Activated T-cell treated with anti-CD3 and anti-CD28 coated beads, Interleukin-2, amount 50 U/mL, for 48 hours (primary cell): ENCODE measurements around the gene EMC1.

Experiments used
- DNase-seq, 2 experiments: peaks; one replicate each; pipeline ENCODE4 v3.0.0-alpha.2; 2020

Gene EMC1

DNA sequence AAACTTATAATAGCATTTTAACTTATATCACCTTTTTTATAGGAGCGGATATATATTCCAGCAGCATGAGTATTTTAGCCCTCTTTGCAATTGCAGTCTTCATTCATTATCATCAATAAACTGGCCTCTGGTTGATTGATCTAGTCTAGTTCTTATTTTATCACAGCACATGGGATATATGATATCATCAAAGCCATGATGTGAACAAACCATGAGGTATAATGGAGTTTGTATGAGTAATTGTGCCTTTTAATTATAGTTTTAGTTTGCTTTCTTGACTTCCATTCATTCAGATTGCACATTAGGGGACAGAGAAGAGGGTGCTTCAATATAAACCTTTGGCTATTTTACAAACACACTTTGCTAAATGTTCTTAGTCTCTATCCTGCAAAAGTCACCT is 37.7 kb downstream of the EMC1 start:
- DNase-seq: no peak

DNA sequence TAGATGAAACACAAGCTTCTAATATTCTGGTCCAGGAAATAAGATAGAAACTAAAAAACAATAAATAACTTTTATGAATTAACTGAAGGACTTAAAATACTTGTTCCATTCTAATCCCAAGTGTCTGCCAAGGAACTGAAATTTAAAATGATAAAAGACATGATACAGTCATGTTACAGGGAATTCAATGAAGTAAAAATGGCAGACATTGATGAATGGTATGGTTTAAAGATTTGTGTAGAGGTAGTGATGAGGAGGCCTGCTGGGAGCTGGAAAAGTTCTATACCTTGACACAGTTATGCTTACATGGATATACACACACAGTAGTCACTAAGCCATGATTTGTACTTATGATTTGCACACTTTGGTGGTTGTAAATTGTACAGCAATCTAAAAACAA is 39.2 kb downstream of the EMC1 start:
- no peak for DNase-seq

DNA sequence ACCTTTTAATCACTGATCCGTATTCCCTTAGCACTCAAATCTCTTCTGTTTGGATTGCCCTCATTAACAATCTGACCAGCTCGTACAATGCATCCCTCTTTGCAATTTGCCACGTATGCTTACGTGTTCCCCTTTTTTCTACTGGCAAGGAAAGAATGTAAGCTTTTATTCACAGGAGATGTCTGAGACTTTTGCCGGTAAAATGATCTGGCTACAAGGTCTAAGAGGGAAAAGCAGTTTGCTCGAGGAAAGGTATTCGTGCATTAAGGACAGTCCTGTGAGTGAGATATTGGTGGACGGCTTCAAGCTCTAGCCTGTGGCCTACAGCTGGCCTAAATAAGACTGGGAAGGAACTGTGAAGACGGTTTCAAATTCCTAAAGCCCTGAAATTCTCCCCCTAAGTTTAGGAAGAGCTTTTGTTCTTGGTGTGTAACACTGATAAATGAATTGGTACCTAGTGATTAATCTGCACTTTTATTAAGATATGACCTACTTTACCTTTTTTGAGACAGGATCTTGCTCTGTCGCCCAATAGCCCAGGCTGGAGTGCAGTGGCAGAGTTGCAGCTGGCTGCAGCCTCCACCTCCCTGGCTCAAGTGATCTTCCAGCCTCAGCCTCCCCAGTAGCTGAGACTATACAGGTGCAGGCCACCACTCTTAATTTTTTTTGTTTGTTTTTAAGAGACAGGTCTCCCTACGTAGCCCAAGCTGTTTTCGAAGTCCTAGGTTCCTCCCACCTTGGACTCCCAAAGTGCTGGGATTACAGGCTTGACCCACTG is 40.4 kb downstream of the EMC1 start:
- DNase-seq: no peak

DNA sequence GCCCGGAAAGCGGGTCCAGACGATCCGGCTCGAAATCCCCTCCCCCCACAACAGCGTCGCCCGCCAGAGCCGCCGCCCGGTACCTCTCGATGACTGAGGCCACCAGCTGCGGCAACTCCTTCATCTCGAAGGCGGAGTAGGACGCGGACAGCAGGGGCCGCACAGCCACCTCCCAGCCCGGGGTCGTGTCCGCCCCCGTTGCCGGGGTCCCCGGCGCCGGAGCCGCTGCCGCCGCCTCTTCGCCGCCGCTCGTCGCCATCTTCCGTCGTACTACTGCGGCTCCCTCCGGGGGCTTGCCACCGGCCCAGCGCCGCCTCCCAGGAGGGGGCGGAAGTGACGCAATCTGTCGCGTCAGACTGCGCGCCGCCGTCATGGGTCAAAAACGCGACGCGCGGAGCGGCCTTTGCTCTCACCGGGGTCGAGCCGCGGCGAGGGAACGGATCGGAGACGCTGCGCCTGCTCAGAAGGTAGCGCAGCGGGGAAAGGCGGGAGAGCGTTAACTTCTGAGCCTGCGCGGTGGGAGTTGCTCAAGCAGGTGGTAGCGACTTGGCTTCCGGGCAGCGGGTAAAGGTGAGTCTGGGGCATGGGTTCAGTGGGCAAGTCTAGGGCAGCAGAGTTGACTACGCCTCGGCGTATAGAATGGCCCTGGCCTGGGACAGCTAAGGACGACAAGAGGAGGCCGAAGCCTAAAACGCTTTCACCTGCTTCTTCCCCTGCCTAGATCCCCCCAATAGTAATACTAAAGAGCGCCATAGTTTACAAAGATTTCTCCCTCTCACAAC is 41.1 kb downstream of the EMC1 start, which contains the start of gene UBR4:
Gene UBR4 (minus strand): TSS at position 277 of the 782 bp plus-strand sequence. CDS start 18 bp downstream, at position 259.
- DNase-seq: peak; percentile 98 to 99

DNA sequence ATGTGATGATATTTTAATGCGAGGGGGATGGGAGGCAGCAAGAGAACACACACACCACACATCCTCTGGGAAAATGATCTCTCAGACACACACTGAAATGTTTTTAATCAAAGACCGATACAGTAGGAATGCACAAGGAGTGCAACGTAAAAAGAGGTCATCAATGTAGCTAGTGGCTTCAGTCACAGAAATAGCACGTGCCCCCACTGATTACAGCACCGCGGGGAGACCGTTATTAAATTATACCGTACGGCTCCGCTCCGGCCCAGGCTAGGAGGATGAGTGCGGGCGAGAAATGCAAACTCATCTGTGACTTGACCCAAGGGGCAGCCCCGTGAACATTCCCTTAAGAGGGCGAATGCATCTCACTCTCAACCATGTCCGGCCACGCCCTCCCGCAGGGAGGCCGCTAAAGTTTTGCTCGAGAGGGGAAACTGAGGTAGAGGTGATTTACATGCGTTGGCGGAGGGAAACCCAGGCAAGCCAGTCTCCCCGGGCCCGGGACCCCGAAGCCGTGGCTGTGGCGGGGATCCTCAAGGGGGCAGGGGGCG is 41.8 kb downstream of the EMC1 start:
- peak; percentile 83 to 85 for DNase-seq

DNA sequence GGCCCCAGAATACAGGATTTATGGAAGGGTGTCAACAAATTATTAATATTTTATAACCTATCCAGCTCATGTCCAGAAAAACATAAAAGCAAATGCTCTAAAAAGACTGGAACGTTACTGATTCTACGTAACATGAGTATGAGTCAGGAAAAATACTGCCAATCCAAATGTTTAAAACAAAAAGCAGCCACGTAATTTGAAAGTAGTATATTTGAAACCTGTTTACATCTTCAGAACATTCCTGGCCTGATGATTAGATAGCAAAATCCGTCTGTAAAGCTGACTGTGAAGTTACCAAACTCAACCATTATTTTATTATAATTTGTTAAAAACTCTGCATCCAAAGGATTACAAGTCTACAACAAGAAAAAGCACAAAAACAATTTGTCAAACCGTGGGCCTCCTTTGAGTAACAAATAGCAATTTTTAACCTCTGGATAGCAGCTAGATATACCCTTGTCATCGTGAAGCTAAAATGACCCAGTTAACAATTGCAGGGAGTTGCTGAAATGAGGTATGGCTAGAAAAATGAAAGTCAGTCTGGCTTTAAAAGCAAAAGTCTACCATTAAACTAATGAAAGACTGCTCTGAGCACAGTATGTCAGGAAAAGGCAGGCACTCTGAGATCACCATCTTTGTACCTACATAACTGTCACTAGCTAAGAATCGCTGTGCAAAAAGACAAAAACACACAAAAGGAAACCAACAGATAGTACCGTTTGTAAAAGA is 42.5 kb downstream of the EMC1 start:
- DNase-seq: no peak

DNA sequence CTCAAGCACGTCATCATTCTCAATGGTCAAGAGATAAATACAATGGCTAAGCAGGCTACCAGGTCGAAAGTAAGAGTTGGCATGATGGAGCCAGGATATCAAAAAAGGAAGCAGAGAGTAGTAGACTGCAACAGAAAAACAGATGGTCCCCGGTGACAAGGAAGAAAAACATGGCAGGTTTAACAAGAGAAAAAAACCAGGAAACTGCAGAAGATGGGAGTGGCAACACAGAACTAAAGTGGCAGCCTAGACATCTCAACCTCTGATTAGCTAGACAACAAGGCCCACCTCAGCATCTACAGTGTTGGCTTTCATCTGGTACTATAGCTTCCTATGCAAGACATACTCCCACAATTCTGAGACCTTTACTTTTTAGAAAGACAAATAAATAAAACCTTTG is 44.4 kb downstream of the EMC1 start:
- no peak for DNase-seq

DNA sequence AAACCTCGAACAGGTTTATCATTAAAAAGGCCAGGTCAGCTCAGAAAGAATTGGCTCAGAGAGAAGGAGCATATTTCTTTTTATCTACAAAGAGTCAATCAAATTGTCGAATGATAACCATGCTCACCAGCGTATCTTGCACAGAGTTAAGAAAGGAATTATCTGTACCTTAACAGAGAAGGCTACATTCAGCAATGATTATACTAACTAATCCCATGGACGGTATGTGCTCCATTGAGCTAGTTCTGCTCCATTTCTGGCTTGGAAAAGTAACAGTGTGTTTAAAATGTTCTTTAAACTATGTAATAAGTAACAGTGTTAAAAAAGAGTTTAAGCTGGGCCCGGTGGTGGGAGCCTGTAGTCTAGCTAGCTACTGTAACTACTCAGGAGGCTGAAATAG is 45.5 kb downstream of the EMC1 start:
- no peak for DNase-seq

DNA sequence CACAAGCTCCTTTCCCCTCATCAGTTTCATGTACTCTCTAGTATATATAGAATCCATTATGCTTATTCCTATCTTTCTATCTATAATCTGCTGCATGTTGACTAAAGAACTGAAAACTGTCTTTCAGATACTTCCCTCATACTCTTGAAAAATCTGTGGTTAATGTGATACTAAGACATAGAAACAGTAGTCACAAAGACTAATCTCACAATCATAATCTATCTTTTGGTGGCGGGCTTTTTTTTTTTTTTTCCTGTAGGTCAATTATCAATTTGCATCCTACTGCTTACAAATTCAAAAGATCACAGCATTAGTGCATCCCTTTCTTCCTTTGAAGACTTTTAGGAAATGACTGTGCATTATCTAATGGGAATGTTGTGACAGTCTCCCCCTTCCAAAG is 45.9 kb downstream of the EMC1 start:
- DNase-seq: no peak

DNA sequence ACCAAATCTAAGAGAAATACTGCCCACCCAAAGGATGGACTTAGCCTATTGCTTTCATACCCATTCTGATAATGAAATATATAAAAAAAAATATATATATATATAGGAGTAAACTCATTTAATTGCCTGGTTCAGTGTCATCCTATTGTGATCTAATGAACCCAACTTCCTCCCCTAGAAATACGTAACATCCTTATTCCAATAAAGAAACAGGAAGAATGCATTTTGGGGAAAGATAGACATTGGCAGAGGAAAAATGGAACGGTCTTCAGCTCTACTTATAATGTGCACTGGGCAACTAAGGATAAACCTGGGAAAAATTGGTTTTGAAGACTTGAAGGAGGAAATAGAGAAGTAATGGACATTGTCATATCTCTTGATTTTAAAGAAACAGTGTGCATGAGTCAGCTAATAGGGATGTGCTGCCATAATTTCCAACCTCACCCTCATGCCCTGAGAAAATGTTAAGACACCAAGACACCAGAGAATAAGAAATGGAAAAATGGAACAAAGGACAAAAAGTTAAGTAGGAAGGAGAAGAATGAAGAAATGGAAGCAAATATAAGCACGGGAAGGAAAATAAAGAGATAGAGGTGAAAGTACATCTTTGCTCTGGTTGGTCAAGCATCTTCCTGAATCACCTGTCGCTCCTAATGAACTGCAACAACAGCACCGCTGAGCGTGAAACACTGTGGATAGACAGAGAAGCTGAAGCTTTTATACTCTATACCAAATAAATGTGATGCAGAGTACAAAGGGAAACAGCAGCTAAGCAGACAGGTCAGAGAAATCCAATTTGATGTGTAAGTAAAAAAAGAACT is 46.7 kb downstream of the EMC1 start:
- no peak for DNase-seq

DNA sequence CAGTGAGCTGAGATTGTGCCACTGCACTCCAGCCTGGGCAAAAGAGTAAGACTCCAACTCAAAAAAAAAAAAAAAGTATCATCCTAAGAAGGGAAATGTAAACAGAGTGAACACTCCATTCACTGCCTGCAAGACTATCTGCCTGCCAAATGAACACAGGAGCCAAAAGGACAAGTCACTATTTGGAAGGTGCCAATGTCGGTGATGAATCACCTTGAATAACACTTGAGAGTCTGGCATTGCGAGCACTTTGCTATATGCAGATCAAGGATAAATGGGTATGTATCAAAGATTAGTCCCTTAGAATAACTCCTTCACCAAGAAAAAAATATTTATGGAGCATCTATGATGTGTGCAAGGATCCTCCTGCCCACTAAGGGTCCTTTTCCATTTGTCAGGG is 47.9 kb downstream of the EMC1 start:
- no peak for DNase-seq

DNA sequence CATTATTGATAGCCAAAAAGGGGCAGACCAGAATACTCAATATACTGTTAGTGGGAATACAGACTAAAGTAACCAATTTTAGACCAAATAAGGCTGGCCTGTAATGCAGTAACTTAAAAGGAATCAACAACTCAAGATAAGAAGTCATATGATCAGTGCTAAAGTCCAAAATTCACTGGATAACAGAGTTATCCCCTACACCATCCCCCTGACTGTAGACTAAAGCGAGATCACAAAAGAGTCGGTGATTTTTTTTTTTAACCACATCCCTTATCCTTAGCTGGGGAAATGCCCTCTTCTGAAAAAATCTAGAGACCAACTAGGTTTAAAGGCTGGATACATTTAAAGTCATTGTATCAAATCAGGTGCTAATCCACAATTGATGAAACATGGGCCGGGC is 48.9 kb downstream of the EMC1 start:
- DNase-seq: no peak

DNA sequence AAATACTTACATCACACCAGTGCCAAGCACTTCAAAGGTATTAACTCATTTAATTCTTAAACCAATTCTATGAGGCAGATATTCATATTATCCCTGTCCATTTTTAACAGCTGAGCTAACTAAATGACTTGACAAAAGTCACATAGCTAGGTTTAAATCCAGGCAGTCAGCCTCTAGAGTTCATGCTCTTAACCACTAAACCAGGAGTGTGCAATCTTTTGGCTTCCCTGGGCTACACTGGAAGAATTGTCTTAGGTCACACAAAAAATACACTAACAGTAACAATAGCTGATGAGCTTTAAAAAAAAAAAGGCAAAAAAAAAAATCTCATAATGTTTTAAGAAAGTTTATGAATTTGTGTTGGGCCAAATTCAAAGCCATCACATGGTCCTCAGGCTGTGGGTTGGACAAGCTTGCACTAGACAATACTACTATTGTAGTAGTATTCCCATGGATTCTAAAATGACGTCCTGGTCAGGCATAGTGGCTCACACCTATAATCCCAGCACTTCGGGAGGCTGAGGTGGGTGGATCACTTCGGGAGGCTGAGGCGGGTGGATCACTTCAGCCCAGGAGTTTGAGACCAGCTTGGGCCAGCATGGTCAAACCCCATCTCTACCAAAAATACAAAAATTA is 51.2 kb downstream of the EMC1 start:
- DNase-seq: no peak

DNA sequence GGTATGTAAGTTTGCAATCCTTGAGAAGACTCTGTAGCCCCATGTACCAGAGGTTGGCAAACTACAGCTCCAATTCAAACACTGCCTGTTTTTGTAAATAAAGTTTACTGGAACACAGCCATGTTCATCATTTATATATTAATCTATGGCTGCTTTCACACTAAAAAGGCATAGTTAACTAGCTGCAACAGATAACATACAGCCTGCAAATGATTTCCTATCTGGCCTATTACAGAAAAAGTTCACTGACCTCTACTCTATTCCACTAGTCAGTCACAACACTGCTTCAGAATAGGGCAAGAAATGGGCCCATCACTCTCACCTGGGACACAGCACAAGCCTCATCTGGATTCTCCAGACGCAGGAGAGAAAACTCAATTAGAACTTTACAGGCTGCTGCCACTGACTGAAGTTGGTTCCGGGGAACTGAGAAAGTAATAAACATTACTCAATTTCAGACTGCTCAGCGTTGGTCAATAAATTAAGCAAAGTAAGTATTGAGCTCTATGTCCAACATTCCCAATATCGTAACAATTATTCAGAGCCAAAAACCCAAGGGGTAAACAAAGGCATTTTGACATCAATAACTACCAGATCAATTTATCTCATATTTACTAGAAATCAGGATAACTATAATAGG is 51.9 kb downstream of the EMC1 start:
- no peak for DNase-seq

DNA sequence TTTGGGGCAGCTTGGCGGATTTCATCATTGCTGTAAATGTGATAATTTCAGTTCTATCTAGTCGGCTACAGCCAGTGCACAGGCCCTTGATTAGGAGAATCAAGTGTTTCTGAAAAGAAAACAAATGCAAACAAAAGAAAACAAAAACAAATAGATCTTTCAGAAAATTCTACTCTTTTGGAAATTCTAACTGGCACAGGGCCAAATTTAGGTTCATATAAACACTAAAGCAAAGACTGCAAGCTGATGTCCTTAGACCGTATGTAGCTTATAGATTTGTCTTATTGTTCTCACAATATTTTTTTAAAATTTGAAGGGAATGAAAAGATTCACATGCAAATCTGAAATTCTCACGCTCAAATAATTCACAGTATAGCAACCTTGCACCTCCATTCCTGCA is 52.5 kb downstream of the EMC1 start:
- no peak for DNase-seq

DNA sequence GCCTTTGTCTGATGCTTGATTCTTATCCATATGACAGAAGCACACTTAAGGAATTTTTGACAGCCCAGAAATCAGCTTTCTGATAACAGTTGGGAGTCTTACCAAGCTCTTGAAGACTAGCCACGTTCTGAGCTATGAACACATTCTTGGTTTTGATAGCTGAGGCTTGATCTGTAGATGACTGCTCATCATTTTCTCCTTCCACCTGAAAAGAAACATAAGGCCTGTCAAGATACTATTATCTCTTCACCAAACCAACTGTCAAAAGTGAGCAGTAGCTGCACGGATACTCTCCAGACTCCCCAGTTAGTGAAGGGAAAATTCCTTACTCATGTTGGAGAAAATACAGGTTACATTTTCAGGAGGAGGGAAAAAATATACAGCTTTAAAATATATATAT is 53.5 kb downstream of the EMC1 start:
- DNase-seq: no peak

DNA sequence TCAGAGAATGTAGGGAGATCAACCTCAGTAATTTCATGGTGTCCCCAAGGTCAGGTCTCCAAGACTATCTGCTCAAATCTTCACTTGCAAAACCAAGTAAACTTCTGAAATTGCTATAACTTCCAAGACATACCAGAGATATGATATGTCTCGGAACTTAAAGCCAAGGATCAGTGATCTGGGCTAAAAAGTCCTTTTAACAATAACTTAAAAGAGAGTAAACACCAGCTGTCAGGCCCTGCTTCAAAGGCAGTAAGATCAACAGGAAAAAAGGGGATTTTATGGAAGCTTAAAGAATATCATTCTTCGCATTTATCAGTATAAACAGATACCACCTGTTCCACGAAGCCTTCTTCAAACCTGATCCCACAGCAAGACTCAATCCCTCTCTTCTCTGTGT is 55.0 kb downstream of the EMC1 start:
- DNase-seq: no peak

DNA sequence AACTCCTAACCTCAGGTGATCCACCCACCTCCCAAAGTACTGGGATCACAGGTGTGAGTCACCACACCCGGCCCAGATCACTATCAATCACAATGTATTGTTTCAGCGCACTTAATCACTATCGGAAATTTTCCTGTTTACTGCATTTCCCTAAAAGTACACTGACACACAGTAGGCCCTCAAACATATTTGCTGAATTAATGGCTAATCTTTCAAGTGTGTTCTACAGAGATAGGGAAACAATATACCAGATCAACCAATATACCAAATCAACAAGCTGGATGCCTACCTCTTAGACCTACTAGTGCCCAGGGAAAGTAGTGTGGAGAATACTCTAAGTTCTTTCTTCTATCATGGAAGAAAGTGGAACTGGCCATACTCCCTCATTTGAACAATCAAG is 58.3 kb downstream of the EMC1 start:
- no peak for DNase-seq

DNA sequence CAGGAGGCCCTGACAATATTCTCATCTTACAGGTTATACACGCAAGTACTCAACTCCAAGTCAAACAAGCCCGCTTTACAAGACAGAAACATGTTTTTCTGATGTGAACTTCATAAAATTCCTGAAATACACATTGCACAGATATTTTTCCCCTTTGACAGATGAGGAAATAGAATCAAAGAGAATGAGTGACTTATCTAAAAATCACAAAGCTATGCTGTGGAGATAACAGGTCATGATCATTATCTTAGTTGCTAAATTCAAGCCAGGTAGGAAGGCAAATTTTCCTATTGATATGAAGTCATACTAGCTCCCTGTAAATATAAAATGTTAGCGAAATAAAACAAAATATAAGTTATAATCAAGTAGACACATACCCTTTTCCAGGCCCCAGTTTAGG is 59.5 kb downstream of the EMC1 start:
- no peak for DNase-seq

DNA sequence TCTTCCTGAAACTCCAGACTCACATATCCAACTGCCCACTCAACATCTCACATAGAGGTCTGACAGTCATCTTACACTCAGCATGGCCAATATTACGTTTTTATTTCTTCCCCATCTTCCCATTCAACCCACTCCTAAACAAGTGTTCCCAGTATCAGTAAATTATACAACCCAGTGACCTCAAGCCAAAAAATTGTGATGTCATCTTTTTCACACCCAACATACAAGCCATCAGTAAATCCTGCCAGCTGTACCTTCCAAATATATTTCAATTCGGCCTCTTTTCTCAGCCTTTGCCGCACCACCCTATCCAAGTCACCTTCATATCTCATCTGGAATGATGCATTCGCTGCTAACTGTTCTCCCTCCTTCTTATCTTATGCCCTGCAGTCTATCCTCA is 60.9 kb downstream of the EMC1 start:
- DNase-seq: no peak

DNA sequence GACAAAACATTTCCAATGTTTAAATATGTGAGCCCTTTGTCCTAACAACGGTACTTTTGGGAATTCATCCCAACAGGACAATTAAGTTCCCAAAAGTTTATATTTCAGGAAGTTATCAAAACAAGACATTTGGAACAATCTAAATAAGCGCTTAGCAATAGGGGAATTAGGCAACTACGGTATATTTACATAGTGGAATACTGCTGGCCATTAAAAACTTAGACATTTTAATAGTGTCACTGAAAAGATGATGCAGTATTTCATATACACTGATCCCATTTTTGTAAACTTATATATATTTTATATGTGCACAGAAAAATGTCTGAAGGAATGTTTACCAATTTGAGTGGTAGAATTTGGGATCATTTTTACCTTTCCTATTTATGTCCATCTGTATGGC is 62.1 kb downstream of the EMC1 start:
- no peak for DNase-seq

DNA sequence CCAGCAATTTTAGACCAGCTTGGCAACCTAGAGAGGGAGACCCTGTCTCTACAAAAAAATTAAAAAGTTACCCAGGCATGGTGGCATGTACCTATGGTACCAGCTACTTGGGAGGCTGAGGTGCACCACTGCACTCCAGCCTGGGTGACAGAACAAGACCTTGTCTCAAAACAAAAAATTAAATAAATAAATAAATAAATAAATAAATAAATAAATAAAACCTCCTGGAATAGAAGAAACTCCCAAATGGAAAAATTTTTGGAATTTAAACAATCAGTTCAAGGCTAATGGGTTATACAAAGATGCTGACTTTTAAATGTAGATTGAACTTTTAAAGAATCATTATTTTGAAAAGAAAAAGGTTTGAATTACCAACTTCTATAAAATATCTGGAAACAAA is 63.5 kb downstream of the EMC1 start:
- no peak for DNase-seq
